Suppressor macrophage treated with lipopolysaccharide for 1 hour (primary cell): ENCODE results near the gene FBXW5.

ENCODE experiments used
- DNase-seq, 3 donors: peaks; one replicate each; pipeline ENCODE4 v3.0.0-alpha.2; 2020 to 2022

FBXW5 gene

DNA sequence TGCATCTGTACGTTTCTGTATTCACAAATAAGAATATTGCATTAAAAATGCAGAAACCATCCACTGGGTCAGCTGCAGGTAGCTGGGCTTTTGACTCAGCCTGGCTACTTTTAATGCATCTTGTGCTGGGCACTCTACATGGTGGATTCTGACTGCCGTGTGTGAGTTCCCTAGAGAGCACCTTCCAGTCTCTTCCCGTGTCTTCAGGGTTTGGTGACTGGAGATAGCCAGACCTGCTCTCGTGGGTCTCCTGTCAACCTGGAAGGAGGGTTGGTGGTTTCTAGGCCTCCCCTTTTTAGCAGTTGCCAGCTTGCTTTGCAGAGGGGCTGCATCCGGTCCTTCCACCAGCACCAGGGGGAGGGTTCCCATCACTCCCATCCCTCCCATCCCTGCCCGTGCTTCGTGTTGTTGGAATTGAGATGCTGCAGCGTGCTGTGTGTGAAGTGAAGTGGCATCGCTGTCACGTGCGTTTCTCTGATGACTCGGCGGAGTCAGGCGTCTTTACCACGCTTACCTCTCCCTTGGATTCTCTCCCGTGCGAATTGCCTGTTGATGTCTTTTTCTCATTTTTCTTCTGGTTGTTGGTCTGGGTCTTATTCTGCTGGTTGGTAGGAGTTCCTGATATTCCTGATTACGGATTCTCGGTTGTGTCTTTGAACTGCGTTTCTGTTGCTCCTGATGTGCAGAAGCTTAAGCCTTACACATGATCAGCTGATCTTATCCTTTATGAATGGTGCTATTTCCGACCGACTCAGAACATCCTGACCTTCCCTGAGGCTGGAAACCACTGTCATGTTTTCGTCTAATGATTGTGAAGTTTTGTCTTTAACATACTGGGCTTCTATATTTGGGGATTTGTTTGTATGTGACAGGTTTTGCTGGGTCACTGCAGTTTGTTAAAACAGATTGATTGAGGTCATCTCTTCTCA, 16.9 kb downstream of the FBXW5 start:
- DNase-seq: peak; percentile 38 to 48 (median 38)

GRCh38 chr9:136926749-136927148, 17.8 kb downstream of the FBXW5 start:
- no peak for DNase-seq

GRCh38 chr9:136926154-136926704, 18.3 kb downstream of the FBXW5 start:
- no peak for DNase-seq

DNA sequence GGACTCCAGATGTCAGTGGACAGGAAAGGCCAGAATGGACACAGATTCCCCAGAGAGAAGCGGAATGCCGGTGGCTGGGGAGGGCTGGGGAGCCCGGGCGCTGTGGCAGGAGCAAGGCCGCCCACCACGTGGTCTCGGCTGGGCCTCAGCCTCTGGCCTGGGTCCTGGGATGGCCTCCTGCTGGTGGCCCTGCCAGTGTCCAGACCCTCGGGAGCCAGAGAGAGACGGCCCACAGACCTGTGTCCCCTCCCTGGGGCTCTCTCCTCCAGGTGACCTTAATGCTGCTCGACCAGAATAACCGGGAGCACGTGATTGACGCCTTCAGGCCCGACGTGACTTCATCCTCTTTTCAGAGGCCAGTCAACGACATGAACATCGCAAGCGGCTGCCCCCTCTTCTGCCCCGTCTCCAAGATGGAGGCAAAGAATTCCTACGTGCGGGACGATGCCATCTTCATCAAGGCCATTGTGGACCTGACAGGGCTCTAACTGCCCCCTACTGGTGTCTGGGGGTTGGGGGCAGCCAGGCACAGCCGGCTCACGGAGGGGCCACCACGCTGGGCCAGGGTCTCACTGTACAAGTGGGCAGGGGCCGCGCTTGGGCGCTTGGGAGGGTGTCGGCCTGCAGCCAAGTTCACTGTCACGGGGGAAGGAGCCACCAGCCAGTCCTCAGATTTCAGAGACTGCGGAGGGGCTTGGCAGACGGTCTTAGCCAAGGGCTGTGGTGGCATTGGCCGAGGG, 19.0 kb downstream of the FBXW5 start:
- no peak for DNase-seq

DNA sequence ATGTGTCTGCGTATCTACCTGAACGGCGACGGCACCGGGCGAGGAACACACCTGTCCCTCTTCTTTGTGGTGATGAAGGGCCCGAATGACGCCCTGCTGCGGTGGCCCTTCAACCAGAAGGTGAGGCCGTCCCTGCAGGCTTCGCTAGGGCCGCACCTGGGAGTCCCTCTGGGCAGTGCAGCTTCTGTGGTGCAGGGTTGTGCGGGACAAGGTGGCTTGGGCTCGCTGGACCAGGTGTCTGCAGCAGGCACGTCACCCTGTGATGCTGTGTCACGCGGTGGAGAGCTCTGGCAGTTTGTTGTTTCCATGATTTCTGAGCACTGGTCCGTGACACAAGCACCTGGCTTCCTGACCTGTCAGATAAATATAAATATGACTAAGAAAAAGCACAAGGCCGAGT, 20.7 kb downstream of the FBXW5 start:
- DNase-seq: no peak

DNA sequence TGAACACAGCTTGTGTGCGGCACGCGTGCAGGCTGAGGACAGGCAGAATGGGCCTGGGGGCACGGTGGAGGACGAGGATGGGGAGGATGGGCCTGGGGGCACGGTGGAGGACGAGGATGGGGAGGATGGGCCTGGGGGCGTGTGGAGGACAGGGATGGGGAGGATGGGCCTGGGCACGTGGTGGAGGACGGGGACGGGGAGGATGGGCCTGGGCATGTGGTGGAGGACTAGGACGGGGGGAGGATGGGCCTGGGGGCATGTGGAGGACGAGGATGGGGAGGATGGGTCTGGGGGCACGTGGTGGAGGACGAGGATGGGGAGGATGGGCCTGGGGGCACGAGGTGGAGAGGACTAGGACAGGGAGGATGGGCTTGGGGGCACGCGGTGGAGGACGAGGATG, 22.0 kb downstream of the FBXW5 start:
- no peak for DNase-seq

- no peak for DNase-seq
Observed at GRCh38 chr9:136921718-136922117, 22.8 kb downstream of the FBXW5 start.

GRCh38 chr9:136921307-136921706, 23.2 kb downstream of the FBXW5 start:
- DNase-seq: no peak

- no peak for DNase-seq
Observed at GRCh38 chr9:136920734-136921231, 23.8 kb downstream of the FBXW5 start.

DNA sequence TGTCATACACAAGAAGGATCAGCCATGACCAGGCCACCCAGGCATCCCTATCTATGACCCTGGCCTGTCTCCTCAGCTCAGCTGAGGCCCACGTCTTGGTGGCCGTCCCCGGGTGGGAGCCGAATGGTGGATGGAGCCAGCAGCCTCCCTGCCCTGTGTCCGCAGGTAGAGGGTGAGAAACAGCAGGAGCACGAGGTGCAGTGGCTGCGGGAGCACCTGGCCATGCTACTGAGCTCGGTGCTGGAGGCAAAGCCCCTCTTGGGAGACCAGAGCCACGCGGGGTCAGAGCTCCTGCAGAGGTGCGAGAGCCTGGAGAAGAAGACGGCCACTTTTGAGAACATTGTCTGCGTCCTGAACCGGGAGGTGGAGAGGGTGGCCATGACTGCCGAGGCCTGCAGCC, 24.5 kb downstream of the FBXW5 start:
- DNase-seq: no peak

GRCh38 chr9:136917902-136918301, 26.6 kb downstream of the FBXW5 start:
- no peak for DNase-seq

DNA sequence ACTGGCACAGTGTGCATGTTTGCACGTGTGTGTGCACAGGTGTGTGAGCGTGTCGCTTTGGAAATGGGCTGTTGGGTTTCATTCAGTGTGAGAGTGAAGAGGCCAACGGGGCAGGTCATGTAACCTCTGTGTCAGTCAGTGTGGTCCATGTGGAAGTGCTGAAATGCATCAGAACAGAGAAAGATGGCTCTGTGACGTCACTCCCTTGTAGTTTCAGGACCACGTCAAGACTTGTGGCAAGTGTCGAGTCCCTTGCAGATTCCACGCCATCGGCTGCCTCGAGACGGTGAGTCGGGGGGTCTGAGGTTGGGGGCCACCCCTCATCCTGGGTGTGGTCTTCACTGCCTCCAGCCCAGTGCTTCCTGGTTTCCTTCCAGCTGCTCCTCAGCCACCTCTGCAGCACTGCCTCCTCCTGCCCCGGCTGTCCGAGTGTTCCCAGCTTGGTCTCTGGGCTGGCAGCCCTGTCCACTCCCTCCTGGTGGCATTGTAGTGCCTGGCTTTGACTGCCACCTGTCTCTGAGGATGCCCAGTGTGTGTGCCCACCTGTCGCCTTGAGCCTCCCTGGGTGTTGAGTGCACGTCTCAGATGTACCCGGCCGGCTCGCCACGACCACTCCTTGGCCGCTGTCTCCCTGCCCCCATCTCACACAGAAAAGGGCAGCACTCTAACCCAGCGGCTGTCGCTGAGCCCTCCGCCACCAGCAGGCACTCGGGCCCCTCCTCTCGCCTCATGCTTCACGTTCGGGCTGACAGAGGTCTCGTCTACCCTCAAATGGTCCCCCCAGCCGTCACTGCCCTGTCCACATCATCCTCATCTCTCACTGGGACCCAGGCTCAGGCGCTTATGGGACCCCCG, 28.0 kb downstream of the FBXW5 start:
- no peak for DNase-seq

- no peak for DNase-seq
Observed at GRCh38 chr9:136915632-136916329, 28.8 kb downstream of the FBXW5 start.

DNA sequence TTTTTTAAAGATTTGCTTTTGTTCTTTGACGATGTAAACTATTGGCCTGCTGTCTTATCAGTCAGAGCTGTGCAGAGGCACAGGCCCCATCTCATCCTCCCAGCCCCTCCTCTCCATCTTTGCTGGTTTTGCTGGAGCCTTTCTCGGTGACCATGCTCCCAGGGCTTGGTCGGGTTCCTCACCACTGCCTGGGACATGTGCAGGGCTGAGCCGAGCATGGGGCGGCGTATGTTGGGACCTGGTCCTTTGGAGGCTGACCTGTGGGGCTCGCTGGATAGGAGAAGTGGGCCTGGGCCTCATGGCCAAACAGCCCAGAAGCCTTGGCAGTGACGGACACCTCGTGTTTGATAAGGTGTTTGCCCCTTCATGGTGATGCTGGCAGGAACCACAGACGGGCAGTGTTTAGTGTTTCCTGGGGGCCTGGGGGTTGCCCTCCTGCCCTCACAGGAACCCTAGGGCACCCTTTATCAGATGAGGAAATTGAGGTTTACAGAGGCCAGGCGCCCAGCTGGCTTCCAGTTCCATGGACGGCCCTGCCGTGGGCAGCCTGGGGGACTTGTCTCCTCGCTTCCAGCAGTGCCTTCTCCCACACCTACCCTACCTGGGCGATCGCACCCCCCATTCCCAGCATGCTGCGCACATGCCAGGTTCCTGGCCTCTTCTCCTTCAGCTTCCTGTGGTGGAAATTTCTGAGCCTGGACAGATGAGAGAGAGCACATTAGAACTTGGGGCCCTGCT, 30.7 kb downstream of the FBXW5 start:
- no peak for DNase-seq

- peak in 1 of 3 donors; percentile 20 for DNase-seq
Observed at GRCh38 chr9:136910901-136911245, 33.7 kb downstream of the FBXW5 start.

- DNase-seq: no peak
Observed at GRCh38 chr9:136910197-136910900, 34.2 kb downstream of the FBXW5 start.

- DNase-seq: no peak
Observed at GRCh38 chr9:136907011-136907914, 37.3 kb downstream of the FBXW5 start.

DNA sequence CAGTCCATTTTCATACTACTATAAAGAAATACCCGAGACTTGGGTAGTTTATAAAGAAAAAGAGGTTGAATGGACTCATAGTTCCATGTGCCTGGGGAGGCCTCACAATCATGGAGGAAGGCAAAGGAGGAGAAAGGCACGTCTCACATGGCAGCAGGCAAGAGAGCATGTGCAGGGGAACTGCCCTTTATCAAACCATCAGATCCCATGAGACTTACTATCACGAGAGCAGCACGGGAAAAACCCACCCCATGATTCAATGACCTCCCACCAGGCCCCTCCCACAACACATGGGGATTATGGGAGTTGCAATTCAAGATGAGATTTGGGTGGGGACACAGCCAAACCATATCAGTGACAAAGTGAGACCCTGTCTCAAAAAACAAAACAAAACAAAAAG, 38.3 kb downstream of the FBXW5 start:
- DNase-seq: peak; percentile 36 to 54 (median 39)

- DNase-seq: no peak
Observed at GRCh38 chr9:136903041-136903554, 41.4 kb downstream of the FBXW5 start.
